AG09319 (cell line): ENCODE data around the gene POMT2.
"Not testable (repeated sequence)": the region's sequence is repeated elsewhere in the genome, so short reads cannot be mapped to it uniquely, and the experiment has no call there.

Source experiments
- DNase-seq: peaks from one replicate; pipeline ENCODE4 v3.0.0-alpha.2; 2010; ENCODE audit warnings: low read depth; ENCODE audit errors: extremely low read depth
- TF ChIP-seq, protein P1 (sequence below): IDR thresholded peaks from 2 replicates; pipeline ENCODE4 v1.5.1; 2011; ENCODE audit warnings: low read depth, mild to moderate bottlenecking, inconsistent platforms, low read length, moderate library complexity

The POMT2 gene

DNA sequence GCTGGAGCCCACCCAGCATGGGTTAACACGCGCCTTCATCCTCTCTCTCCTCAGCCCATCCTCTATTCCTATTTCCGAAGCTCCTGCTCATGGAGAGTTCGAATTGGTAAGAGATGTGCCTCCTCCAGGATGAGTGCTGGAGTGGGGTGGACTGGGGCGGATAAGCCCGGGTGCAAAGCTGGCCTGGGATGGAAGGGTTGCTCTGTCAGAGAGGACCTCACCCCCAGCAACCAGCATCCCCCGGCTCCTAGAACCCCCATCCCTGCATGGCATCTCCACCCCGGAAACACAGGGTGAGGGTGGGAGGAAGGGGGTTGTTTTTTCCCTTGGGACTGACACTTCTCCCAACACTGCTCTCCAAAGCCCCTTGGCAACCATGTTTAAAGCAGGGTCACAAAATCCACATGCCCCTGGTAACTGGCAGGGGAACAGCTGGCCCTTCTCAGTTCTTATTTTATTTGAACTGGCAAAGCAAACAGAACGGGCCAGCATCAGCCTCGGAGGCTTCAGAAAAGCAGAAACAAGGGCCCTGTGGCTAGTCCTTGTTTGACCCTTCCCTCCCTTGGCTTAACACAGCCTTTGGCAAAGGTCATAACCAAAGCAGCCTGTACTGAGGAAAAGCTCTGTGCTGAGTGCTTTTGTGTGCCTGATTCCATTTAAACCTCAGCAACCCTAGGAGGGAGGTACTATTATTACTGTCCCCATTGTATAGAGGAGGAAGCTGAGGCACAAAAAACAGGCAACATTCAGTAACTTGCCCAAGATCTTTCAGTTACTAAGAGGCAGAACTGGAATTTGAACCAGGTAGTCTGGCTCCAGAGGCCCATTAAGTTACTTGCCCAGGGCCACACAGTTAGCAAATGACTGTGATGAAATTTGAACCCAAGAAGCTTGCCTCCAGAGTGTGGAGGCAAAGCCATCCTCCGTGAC, 4.4 kb upstream of the POMT2 start:
- DNase-seq: no peak
- TF ChIP-seq, protein P1, sequence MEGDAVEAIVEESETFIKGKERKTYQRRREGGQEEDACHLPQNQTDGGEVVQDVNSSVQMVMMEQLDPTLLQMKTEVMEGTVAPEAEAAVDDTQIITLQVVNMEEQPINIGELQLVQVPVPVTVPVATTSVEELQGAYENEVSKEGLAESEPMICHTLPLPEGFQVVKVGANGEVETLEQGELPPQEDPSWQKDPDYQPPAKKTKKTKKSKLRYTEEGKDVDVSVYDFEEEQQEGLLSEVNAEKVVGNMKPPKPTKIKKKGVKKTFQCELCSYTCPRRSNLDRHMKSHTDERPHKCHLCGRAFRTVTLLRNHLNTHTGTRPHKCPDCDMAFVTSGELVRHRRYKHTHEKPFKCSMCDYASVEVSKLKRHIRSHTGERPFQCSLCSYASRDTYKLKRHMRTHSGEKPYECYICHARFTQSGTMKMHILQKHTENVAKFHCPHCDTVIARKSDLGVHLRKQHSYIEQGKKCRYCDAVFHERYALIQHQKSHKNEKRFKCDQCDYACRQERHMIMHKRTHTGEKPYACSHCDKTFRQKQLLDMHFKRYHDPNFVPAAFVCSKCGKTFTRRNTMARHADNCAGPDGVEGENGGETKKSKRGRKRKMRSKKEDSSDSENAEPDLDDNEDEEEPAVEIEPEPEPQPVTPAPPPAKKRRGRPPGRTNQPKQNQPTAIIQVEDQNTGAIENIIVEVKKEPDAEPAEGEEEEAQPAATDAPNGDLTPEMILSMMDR: no peak

GRCh38 chr14:77324289-77324688, 3.6 kb upstream of the POMT2 start:
- TF ChIP-seq, protein P1: no peak
- no peak for DNase-seq

DNA sequence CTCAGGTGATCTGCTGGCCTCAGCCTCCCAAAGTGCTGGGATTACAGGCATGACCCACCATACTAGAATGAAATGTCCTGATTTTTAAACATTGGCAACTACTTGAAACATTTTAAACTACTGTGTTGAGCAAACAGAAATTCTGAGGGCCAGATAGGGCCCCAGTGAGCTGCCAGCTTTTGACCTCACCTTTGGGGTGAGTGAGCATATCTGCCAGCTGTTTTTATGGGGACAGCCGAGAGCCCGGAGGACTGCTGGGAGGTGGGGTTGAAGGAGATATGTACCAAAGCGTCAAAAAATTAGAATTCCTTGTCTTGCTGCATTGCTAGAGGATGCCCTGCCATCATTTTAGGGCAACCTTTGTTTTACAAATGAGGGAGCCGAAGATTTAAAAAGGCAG, 2.9 kb upstream of the POMT2 start:
- DNase-seq: no peak
- TF ChIP-seq, protein P1: no peak

GRCh38 chr14:77322951-77323350, 2.3 kb upstream of the POMT2 start:
- TF ChIP-seq, protein P1: no peak

GRCh38 chr14:77322250-77322902, 1.7 kb upstream of the POMT2 start:
- DNase-seq: no peak
- TF ChIP-seq, protein P1: no peak

More at GRCh38 chr14:77322951-77323350, 2.3 kb upstream of the POMT2 start:
- no peak for DNase-seq

- TF ChIP-seq, protein P1: no peak
- no peak for DNase-seq
These were observed 1.3 kb downstream of the POMT2 start for GRCh38 chr14:77319422-77319821.

- not testable (repeated sequence) for DNase-seq
These were observed 1.9 kb downstream of the POMT2 start for GRCh38 chr14:77318756-77319155.
